ENCODE measurements around the gene SLC6A13. TPM values are rescaled to one million over a fixed set of nuclear protein-coding genes. Genes with fewer than 3 reads are reported as not detected.

Gene SLC6A13
- total and polyA plus RNA-seq, 3 donors from 2014 or later, result 3.5 to 12.5 (median 4.7) TPM

DNA sequence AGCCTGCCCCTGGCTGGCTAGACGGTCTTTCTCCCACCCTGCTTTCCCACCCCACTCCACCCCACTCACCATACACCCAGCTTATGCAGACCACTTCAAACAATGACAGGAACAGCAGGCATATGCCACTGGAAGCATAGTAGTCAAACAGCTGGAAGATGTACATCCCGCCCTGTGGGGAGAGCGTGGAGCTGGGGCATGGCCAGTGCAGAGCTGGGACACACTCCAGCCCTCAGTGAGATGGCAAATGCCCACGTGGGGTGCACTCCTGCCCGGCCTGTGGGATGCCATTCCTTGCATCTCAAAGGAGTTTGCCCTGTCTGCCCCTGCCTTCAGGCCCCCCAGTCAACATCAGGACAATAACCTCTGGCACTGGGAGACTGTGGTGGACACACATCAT is 67.5 kb downstream of the SLC6A13 start:
- Histone ChIP-seq H3K4me3 (no peak overlapping the region), H3K4me1 (peaks cover 6% of the 10 kb centered on the region), H3K36me3 (ENCODE audit: low read depth, missing control alignments) (no peaks in the 10 kb centered on the region), H3K27me3 (no peaks in the 10 kb centered on the region), H3K9me3 (no peaks in the 10 kb centered on the region), H3K27ac (no peak overlapping the region)
- WGBS, 2 donors, result 90 to 93% methylated on average over 5 of the region's 5 CpGs
- no peak for TF ChIP-seq POLR2A (IDR thresholded peaks at IDR 0.05)
- TF ChIP-seq, protein P1, sequence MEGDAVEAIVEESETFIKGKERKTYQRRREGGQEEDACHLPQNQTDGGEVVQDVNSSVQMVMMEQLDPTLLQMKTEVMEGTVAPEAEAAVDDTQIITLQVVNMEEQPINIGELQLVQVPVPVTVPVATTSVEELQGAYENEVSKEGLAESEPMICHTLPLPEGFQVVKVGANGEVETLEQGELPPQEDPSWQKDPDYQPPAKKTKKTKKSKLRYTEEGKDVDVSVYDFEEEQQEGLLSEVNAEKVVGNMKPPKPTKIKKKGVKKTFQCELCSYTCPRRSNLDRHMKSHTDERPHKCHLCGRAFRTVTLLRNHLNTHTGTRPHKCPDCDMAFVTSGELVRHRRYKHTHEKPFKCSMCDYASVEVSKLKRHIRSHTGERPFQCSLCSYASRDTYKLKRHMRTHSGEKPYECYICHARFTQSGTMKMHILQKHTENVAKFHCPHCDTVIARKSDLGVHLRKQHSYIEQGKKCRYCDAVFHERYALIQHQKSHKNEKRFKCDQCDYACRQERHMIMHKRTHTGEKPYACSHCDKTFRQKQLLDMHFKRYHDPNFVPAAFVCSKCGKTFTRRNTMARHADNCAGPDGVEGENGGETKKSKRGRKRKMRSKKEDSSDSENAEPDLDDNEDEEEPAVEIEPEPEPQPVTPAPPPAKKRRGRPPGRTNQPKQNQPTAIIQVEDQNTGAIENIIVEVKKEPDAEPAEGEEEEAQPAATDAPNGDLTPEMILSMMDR (IDR thresholded peaks at IDR 0.05), result no peak
- intact Hi-C loops (cut with DNase I; ENCODE audit: low total_unique reads), result no loop called here
- no peak for DNase-seq

DNA sequence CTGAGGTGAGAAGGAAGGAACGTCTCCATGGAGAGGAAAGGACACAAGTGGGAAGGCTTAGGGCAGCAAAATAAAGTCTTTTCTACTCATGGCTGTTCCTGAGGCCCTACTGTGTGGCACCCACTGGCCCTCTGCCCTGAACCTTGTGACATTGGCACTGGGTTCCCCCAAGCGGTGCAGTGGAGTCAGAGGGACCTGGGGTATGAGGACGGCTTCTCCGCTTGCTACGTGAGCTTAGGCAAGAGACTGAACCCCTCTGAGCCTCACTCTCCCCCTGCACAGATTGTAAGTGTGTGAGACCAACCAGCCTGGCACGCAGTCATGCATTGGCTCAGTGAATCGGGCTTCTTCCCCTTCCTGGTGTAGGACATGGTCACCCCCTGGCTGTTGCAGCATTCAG is 68.4 kb downstream of the SLC6A13 start:
- 82 to 90% methylated on average over 7 of the region's 7 CpGs for WGBS, 2 donors
- intact Hi-C loops (cut with DNase I; ENCODE audit: low total_unique reads), result no loop called here
- H3K4me1 ChIP-seq, result peaks cover 5% of the 10 kb centered on the region
- no peaks in the 10 kb centered on the region for H3K9me3 ChIP-seq
- H3K27ac ChIP-seq, result no peak overlapping the region
- no peaks in the 10 kb centered on the region for H3K36me3 ChIP-seq (ENCODE audit: low read depth, missing control alignments)
- no peak for DNase-seq
- no peak overlapping the region for H3K4me3 ChIP-seq
- TF ChIP-seq POLR2A (IDR thresholded peaks at IDR 0.05), result no peak
- TF ChIP-seq, protein P1 (IDR thresholded peaks at IDR 0.05), result no peak
- H3K27me3 ChIP-seq, result no peaks in the 10 kb centered on the region

DNA sequence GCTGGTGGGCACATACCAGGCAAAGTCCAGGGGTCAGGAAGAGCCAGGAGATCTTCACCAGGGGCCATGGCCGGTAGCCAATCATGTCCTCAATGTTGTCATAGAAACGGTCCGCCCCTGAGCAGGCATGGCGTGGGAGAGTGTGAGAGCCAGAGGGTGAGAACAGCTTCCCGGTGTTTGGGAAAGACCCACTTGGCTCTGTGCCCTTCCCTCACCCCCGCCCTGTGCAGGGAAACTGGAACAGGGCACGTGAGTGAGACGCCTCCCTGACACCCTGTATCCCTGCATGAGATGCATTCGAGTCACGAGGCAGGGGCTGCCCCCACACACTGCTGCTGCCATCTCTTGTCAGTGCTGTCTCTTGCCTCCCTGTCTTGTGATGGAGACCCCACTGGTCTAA is 69.4 kb downstream of the SLC6A13 start:
- Histone ChIP-seq H3K9me3 (no peaks in the 10 kb centered on the region), H3K4me3 (no peak overlapping the region), H3K27me3 (no peaks in the 10 kb centered on the region), H3K27ac (no peak overlapping the region), H3K36me3 (ENCODE audit: low read depth, missing control alignments) (no peaks in the 10 kb centered on the region), H3K4me1 (peaks cover 6% of the 10 kb centered on the region)
- DNase-seq, result no peak
- TF ChIP-seq, protein P1 (IDR thresholded peaks at IDR 0.05), result no peak
- TF ChIP-seq POLR2A (IDR thresholded peaks at IDR 0.05), result no peak
- intact Hi-C loops (cut with DNase I; ENCODE audit: low total_unique reads), result no loop called here
- WGBS, 2 donors, result 50 to 69% methylated on average over 6 to 10 of the region's 10 CpGs

DNA sequence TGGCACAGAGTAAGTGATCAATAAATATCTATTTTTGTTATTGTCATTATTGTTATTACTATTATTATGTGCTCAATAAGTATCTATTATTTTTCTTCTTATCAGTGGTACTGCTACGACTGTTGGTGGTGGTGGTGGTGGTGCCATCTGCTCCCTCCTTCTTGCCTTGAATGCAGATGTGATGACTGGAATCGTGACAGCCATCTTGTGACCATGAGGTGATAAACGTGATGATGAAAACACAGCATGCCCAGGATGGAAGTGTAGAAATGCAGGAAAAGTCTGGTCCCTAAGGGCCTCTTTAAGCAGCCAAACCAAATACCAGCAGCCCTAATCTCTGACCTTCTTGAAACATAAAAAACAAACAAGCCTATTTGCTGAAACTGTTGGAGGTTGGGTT is 71.1 kb downstream of the SLC6A13 start:
- Histone ChIP-seq H3K27me3 (no peaks in the 10 kb centered on the region), H3K36me3 (ENCODE audit: low read depth, missing control alignments) (no peaks in the 10 kb centered on the region), H3K27ac (no peak overlapping the region), H3K9me3 (no peaks in the 10 kb centered on the region), H3K4me3 (no peak overlapping the region), H3K4me1 (peaks cover 6% of the 10 kb centered on the region)
- no peak for DNase-seq
- intact Hi-C loops (cut with DNase I; ENCODE audit: low total_unique reads), result no loop called here
- TF ChIP-seq, protein P1 (IDR thresholded peaks at IDR 0.05), result no peak
- WGBS, 2 donors, result 90 to 92% methylated on average over 3 of the region's 3 CpGs

DNA sequence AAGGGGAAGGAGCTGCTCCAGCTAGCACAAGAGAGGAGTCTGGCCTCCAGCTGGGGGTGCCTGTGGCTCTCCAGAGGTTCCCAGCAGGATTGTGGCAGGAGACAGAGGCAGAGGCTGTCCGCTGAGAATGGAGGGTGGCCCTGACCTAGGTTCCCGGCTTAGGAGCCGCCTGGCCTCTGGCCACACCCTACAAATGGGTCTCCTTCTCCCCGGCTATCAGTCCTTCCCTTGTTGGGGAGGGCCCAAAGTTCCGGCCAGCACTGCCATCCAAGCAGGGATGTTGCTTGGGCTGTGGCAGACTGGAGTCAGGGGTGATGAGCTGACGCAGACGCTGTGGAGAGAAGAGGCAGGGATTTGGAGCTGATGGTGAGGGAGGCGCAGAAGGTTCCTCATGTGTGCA is 71.8 kb downstream of the SLC6A13 start:
- intact Hi-C loops (cut with DNase I; ENCODE audit: low total_unique reads), result no loop called here
- Histone ChIP-seq H3K27ac (no peak overlapping the region), H3K9me3 (no peaks in the 10 kb centered on the region), H3K4me1 (peaks cover 6% of the 10 kb centered on the region), H3K27me3 (no peaks in the 10 kb centered on the region), H3K36me3 (ENCODE audit: low read depth, missing control alignments) (no peaks in the 10 kb centered on the region), H3K4me3 (no peak overlapping the region)
- 93 to 96% methylated on average over 4 to 8 of the region's 8 CpGs for WGBS, 2 donors
- no peak for TF ChIP-seq POLR2A (IDR thresholded peaks at IDR 0.05)
- TF ChIP-seq, protein P1 (IDR thresholded peaks at IDR 0.05), result no peak
- DNase-seq, result no peak
